Glutamatergic neuron (in vitro differentiated cells): Measurements from ENCODE around the gene PPME1. TPM values are rescaled to one million over a fixed set of nuclear protein-coding genes. Genes with fewer than 3 reads are reported as not detected.

Source experiments
- DNase-seq: peaks from one replicate; pipeline ENCODE4 v3.0.0; 2022
- H3K27ac Mint-ChIP-seq: one replicate; pipeline ENCODE4 v1.8.0; 2020; ENCODE audit warnings: mild to moderate bottlenecking, mixed read lengths, inconsistent platforms; ENCODE audit not compliant: unreplicated experiment
- H3K27me3 Mint-ChIP-seq: one replicate; pipeline ENCODE4 v1.8.0; 2020; ENCODE audit warnings: mild to moderate bottlenecking, moderate library complexity, mixed read lengths, inconsistent platforms; ENCODE audit not compliant: unreplicated experiment
- H3K36me3 Mint-ChIP-seq: one replicate; pipeline ENCODE4 v1.8.0; 2020; ENCODE audit warnings: mild to moderate bottlenecking, mixed read lengths, inconsistent platforms; ENCODE audit not compliant: unreplicated experiment
- H3K4me1 Mint-ChIP-seq: one replicate; pipeline ENCODE4 v1.8.0; 2020; ENCODE audit warnings: mild to moderate bottlenecking, low read depth, mixed read lengths, inconsistent platforms; ENCODE audit not compliant: unreplicated experiment
- H3K4me3 Mint-ChIP-seq: one replicate; pipeline ENCODE4 v1.8.0; 2020; ENCODE audit warnings: mild to moderate bottlenecking, mixed read lengths, inconsistent platforms; ENCODE audit not compliant: unreplicated experiment
- H3K9me3 Mint-ChIP-seq: one replicate; pipeline ENCODE4 v1.8.0; 2020; ENCODE audit warnings: mild to moderate bottlenecking, moderate library complexity, mixed read lengths, inconsistent platforms; ENCODE audit not compliant: unreplicated experiment
- CTCF ChIP-seq: fragments of 200-600 bp; sonication (generic); IDR thresholded peaks from one replicate; pipeline ENCODE4 v1.5.0; 2021; ENCODE audit not compliant: partially characterized antibody, unreplicated experiment
- total RNA-seq: library from RNA; stranded (reverse); fragmentation: NEBNext Ultra II Directional; extraction: Animal tissue kit (Norgen Biotek cat#: 25700); gene quantifications from one replicate; pipeline ENCODE4 v1.2.1, GENCODE V29; 2021; ENCODE audit not compliant: unreplicated experiment

Gene PPME1
- total RNA-seq, 1 donor from 2014 or later = 65.1 TPM

- TF ChIP-seq CTCF = no peak
- H3K27me3 Mint-ChIP-seq = no peaks in the 10 kb centered on the region
- no peak overlapping the region for H3K27ac Mint-ChIP-seq
- no peaks in the 10 kb centered on the region for H3K4me1 Mint-ChIP-seq
- DNase-seq = no peak
- H3K4me3 Mint-ChIP-seq = no peak overlapping the region
- H3K9me3 Mint-ChIP-seq = no peaks in the 10 kb centered on the region
- H3K36me3 Mint-ChIP-seq = no peaks in the 10 kb centered on the region
Observed at GRCh38 chr11:74144592-74144991, 26.5 kb upstream of the PPME1 start.

- H3K27ac Mint-ChIP-seq = no peak overlapping the region
- no peak for DNase-seq
Observed at GRCh38 chr11:74147199-74147929, 23.7 kb upstream of the PPME1 start.

DNA sequence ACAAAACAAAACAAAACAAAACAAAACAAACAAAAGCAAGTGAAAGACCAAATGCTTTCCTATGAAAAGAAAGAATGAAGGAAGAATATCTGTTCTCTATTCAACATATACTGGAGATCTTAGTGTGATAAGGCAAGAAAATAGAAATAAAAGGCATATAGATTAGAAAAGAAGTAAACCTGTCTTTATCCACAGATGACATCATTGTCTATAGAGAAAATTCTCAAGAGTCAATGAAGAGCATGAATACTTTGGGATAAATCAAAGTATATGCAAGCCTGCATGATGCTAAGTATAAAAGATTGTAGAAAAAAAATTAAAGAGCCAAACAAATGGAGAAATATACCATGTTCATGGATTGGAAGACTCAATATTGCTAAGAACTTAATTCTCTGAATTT is 17.9 kb upstream of the PPME1 start:
- Mint-ChIP-seq H3K27ac (no peak overlapping the region), H3K4me1 (peaks cover 14% of the 10 kb centered on the region), H3K27me3 (no peaks in the 10 kb centered on the region), H3K36me3 (no peaks in the 10 kb centered on the region), H3K4me3 (no peak overlapping the region), H3K9me3 (no peaks in the 10 kb centered on the region)
- TF ChIP-seq CTCF = no peak
- no peak for DNase-seq

More at GRCh38 chr11:74147199-74147929, 23.7 kb upstream of the PPME1 start:
- H3K9me3 Mint-ChIP-seq = no peaks in the 10 kb centered on the region
- H3K27me3 Mint-ChIP-seq = no peaks in the 10 kb centered on the region
- H3K4me3 Mint-ChIP-seq = no peak overlapping the region
- TF ChIP-seq CTCF = no peak
- H3K36me3 Mint-ChIP-seq = no peaks in the 10 kb centered on the region
- no peaks in the 10 kb centered on the region for H3K4me1 Mint-ChIP-seq

- no peak for DNase-seq
- H3K27me3 Mint-ChIP-seq = no peaks in the 10 kb centered on the region
- no peak for TF ChIP-seq CTCF
- H3K4me3 Mint-ChIP-seq = no peak overlapping the region
- no peaks in the 10 kb centered on the region for H3K36me3 Mint-ChIP-seq
- H3K27ac Mint-ChIP-seq = no peak overlapping the region
- peaks cover 14% of the 10 kb centered on the region for H3K4me1 Mint-ChIP-seq
- no peaks in the 10 kb centered on the region for H3K9me3 Mint-ChIP-seq
Observed at GRCh38 chr11:74154620-74155281, 16.3 kb upstream of the PPME1 start.

GRCh38 chr11:74157169-74157568 is 13.9 kb upstream of the PPME1 start:
- H3K9me3 Mint-ChIP-seq = peaks cover 1% of the 10 kb centered on the region
- no peak overlapping the region for H3K4me3 Mint-ChIP-seq
- no peaks in the 10 kb centered on the region for H3K27me3 Mint-ChIP-seq
- no peak overlapping the region for H3K27ac Mint-ChIP-seq
- TF ChIP-seq CTCF = no peak
- H3K4me1 Mint-ChIP-seq = peaks cover 14% of the 10 kb centered on the region
- no peak for DNase-seq
- H3K36me3 Mint-ChIP-seq = no peaks in the 10 kb centered on the region
